Ishikawa (cell line): ENCODE data around the gene JARID2.

Experiments used
- CEBPB ChIP-seq: IDR thresholded peaks from 2 replicates; pipeline ENCODE4 v1.6.1; 2012
- CREB1 ChIP-seq: IDR thresholded peaks from 2 replicates; pipeline ENCODE4 v1.6.1; 2012; ENCODE audit warnings: low read depth
- EGR1 ChIP-seq: IDR thresholded peaks from 2 replicates; pipeline ENCODE4 v1.6.1; 2012
- EP300 ChIP-seq: IDR thresholded peaks from 2 replicates; pipeline ENCODE4 v1.6.1; 2012; ENCODE audit warnings: borderline replicate concordance
- FOXM1 ChIP-seq: IDR thresholded peaks from 2 replicates; pipeline ENCODE4 v1.6.1; 2012; ENCODE audit warnings: low read depth, borderline replicate concordance
- NFIC ChIP-seq: IDR thresholded peaks from 2 replicates; pipeline ENCODE4 v1.6.1; 2012
- RAD21 ChIP-seq: IDR thresholded peaks from 2 replicates; pipeline ENCODE4 v1.6.1; 2012; ENCODE audit warnings: low read depth
- REST ChIP-seq: IDR thresholded peaks from 2 replicates; pipeline ENCODE4 v1.6.1; 2012; ENCODE audit warnings: low read depth, mild to moderate bottlenecking
- TAF1 ChIP-seq: IDR thresholded peaks from 2 replicates; pipeline ENCODE4 v1.6.1; 2012; ENCODE audit warnings: low read depth, mild to moderate bottlenecking
- TCF12 ChIP-seq: IDR thresholded peaks from 2 replicates; pipeline ENCODE4 v1.6.1; 2012; ENCODE audit warnings: low read depth
- TEAD4 ChIP-seq: IDR thresholded peaks from 2 replicates; pipeline ENCODE4 v1.6.1; 2012
- YY1 ChIP-seq: IDR thresholded peaks from 2 replicates; pipeline ENCODE4 v1.6.1; 2012; ENCODE audit warnings: low read depth
- ZBTB7A ChIP-seq: IDR thresholded peaks from 2 replicates; pipeline ENCODE4 v1.6.1; 2012; ENCODE audit warnings: low read depth
- TF ChIP-seq, protein P1 (sequence below): IDR thresholded peaks from 2 replicates; pipeline ENCODE4 v1.6.1; 2012
- TF ChIP-seq, protein P2 (sequence below): IDR thresholded peaks from 2 replicates; pipeline ENCODE4 v1.6.1; 2012

The JARID2 gene

GRCh38 chr6:15316754-15317153 lies 70.9 kb downstream of the JARID2 start:
- TF ChIP-seq EP300 (no peak), CEBPB (no peak)

DNA sequence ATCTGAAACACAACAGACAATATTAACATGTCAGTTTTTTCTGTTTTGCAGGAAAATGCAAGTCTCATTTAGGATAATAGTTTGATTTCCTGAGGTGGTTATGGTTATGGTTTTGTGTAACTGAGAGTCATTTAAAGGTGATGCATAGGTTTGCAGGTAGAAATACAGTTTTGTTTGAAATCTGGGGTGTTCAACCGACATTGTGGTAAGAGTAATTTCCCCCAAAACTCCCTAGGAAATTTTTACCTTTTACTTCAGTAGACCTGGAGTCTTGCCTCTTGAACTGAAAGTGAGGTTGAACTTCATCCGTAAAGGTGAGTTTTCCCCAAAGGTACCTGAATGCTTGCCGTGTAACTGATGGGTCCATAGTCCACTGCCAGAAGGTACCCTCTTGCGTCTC lies 71.4 kb downstream of the JARID2 start:
- TF ChIP-seq TAF1 (no peak), YY1 (no peak), NFIC (no peak), FOXM1 (no peak), ZBTB7A (no peak), EP300 (no peak), CREB1 (no peak), EGR1 (no peak), CEBPB (no peak), TCF12 (no peak), RAD21 (no peak), TEAD4 (no peak)
- TF ChIP-seq, protein P1, sequence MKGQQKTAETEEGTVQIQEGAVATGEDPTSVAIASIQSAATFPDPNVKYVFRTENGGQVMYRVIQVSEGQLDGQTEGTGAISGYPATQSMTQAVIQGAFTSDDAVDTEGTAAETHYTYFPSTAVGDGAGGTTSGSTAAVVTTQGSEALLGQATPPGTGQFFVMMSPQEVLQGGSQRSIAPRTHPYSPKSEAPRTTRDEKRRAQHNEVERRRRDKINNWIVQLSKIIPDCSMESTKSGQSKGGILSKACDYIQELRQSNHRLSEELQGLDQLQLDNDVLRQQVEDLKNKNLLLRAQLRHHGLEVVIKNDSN: no peak

GRCh38 chr6:15317934-15318902 lies 72.3 kb downstream of the JARID2 start:
- TF ChIP-seq NFIC (no peak), TAF1 (no peak), RAD21 (no peak), TEAD4 (no peak), CEBPB (no peak), TCF12 (no peak), FOXM1 (no peak), YY1 (no peak), EGR1 (no peak), CREB1 (no peak), REST (no peak), EP300 (no peak), ZBTB7A (no peak)
- TF ChIP-seq, protein P2, sequence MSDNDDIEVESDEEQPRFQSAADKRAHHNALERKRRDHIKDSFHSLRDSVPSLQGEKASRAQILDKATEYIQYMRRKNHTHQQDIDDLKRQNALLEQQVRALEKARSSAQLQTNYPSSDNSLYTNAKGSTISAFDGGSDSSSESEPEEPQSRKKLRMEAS: no peak
- TF ChIP-seq, protein P1: no peak

DNA sequence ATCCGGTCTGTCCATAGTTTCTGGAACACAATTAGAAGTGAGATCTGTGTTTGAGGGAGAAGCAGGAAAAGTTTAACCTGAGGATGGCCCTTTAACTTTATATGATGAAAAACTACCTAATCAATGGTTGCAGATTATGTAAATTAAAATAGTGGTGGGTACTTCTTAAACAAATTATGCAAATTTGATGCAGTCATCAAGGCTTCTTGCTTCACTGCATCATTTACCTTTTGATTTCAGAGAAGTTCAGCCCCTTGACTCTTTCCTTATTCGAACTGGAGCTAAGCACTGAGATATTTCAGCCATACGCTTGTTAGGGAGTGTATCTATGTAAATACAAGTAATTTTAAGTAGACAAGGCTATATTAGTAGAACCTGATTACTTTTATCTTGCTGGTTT lies 73.8 kb downstream of the JARID2 start:
- TF ChIP-seq TCF12: no peak
- TF ChIP-seq CEBPB: no peak
- no peak for TF ChIP-seq EGR1
- TF ChIP-seq, protein P2: no peak

GRCh38 chr6:15320693-15321092 lies 74.8 kb downstream of the JARID2 start:
- no peak for TF ChIP-seq ZBTB7A
- TF ChIP-seq, protein P1: no peak
- no peak for TF ChIP-seq TCF12
- TF ChIP-seq CEBPB: no peak
- no peak for TF ChIP-seq NFIC
- TF ChIP-seq, protein P2: no peak
- TF ChIP-seq RAD21: no peak
- no peak for TF ChIP-seq TEAD4
- TF ChIP-seq CREB1: no peak

- TF ChIP-seq TCF12 (no peak), FOXM1 (no peak), TAF1 (no peak), ZBTB7A (no peak), EGR1 (no peak), CREB1 (no peak), TEAD4 (no peak), REST (no peak), NFIC (no peak), CEBPB (no peak), YY1 (no peak), EP300 (no peak), RAD21 (no peak)
- TF ChIP-seq, protein P2: no peak
- TF ChIP-seq, protein P1: no peak
These were observed 76.3 kb downstream of the JARID2 start for GRCh38 chr6:15322184-15322583.
